GM19351 (cell line): Measurements from ENCODE around the gene TNIP3.
"Not testable (repeated sequence)": the region's sequence is repeated elsewhere in the genome, so short reads cannot be mapped to it uniquely, and the experiment has no call there.

Experiments
- ATAC-seq: cut with Tn5 transposase; IDR thresholded peaks from one replicate; pipeline ENCODE4 v1.9.1; 2021; ENCODE audit warnings: mild to moderate bottlenecking, moderate library complexity; ENCODE audit not compliant: unreplicated experiment

The TNIP3 gene

DNA sequence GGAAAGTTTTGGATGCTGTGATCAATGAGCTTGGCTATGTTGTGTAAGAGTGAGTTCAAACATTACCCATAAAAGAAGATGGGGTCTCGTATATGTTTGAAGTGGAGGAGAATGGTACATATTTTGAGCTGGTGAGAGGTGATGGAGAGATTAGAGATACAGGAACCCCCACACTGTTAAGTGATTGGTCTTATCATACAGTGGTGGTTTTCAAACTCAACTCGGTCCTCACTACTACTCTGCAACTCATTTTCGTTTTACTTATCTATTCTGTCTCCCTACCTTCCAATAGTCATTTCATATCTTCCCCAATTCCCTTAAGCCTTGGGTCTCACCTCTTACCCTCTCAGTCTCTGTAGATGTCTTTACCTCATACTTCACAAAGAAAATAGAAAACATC lies 16.4 kb upstream of the TNIP3 start:
- ATAC-seq: no peak

GRCh38 chr4:121177246-121178137 lies 13.4 kb upstream of the TNIP3 start:
- ATAC-seq: no peak

DNA sequence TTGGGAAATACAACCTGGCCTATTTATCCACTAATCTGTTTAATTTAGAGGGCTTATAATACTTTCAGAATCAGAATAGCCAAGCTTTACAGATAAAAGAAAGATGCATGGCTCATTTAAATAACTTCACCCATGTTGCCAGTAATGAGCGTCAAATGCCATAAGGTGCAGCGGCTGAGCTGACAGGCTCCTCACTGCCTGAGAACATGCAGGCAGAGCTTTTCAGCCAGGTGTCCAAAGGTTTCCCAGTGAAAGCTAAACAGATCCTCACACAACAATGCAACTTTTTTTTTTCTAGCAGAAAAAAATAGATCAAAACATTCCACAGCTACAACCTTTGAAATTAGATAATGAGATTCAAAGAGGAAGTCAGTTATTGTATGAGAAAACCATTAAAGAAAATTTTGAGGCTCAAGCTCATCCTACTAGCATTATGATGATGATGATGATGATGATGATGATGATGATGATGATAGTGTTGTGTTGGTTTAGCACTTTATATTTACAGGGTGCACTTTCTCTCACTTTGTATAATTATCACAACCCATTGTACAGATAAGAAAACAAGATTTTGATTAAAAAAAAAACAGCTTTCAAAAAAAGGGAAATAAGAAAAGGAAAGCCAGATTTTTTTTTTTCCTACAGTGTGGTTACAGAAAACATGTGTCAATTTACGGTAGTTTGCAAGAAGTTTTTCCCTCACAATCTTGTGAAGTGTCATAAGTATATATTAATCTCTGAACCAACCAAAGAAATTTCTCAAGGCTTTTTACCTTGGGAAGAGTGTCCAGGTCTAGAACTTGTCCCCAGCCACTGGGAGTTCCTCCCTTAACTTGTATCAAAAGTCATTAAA lies 12.2 kb upstream of the TNIP3 start:
- ATAC-seq: no peak

GRCh38 chr4:121171477-121171876 lies 7.4 kb upstream of the TNIP3 start:
- ATAC-seq: not testable (repeated sequence)

DNA sequence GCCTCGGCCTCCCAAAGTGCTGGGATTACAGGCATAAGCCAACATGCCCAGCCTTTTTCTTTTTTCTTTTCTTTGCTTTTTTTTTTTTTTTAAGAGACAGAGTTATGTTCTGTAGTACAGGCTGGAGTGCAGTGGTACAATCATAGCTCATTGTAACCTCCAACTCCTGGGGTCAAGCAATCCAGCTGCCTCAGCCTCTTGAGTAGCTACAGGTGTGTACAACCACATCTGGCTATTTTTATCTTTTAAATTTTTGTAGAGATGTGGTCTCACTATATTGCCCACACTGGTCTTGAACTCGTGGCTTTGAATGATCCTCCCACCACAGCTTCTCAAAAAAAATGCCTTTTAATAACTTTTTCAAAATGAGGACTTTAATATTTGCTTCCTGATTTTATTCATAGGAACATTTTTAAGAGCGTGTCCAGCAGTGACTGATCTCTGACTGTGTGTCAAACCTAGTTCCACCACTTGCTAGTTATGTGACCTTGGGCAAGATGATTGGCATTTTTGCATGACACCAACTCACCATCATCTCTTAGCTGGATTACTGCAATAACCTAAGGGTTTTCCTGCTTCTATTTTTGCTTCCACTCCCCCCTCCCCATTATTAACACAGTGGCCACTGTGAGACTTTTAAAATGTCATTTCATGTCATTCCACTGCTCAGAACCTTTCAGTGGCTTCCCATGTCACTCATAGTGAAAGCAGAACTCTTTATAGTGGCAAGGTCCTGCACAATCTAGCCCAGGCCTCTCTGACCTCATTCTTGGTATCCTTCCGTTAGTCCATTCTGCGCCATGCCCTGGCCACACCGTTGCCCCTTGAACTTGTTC lies 4.5 kb upstream of the TNIP3 start:
- peak; percentile 84 for ATAC-seq

GRCh38 chr4:121166976-121167375 lies 2.9 kb upstream of the TNIP3 start:
- ATAC-seq: no peak

GRCh38 chr4:121165206-121165605 lies 1.1 kb upstream of the TNIP3 start:
- ATAC-seq: no peak

GRCh38 chr4:121156822-121157769 lies 7.0 kb downstream of the TNIP3 start:
- ATAC-seq: no peak

DNA sequence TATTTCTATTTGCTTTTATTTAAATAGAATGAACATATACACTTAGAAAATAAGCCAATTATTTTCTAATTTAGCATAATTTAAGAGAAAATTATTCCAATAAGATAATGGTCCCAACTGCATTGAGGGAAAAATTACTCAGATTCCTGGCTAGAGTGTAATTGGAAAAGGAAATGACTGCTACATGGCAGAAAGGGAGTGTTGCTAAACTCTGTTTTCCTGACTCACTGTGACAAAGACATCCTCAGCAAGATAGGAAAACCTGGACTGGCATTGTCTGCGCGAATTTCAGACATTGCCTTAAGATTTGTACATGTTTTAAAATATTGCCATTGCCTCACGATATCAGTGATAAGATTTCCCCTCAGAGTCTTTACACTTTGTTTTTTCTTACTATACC lies 8.2 kb downstream of the TNIP3 start:
- no peak for ATAC-seq

DNA sequence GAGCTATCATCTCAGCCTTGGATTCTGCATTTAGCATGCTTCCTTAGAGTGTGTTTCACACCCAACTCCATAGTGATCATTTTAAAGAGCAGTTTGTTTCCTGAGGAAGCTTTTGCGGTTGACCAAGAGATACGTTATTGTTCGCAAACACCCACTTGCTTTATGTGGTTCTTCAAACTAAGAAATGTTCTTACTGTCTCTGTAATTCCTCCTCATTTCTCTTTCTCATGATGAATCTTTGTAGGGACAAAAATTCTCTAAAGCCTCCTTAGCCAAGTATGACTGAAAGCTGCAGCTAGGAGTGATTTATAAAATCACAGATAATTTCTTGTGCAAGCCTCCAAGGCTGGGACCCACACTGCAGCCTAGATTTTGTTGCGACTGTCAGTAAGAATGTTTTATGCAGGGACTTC lies 10.0 kb downstream of the TNIP3 start:
- peak; percentile 73 for ATAC-seq

DNA sequence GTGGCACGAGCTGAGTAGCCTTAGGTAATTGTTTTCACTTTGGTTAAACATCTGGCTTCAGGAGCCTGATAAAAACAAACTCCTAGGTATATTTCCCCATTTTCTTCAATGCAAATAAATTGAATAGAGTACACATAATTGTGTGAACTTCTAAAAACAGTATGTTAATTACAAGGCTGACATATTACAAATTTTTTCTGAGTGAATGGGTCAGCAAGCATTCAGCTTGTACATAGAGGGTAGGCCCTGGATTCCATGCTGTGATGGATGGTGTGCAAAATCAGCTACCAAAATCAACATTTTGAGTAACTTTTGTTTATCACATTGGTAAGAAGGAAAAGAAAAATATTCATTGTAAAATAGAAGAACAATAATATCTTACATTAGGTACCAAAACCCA lies 12.2 kb downstream of the TNIP3 start:
- ATAC-seq: no peak

- ATAC-seq: no peak
These were observed 13.6 kb downstream of the TNIP3 start for GRCh38 chr4:121150486-121150885.

- ATAC-seq: no peak
These were observed 14.1 kb downstream of the TNIP3 start for GRCh38 chr4:121150003-121150402.

DNA sequence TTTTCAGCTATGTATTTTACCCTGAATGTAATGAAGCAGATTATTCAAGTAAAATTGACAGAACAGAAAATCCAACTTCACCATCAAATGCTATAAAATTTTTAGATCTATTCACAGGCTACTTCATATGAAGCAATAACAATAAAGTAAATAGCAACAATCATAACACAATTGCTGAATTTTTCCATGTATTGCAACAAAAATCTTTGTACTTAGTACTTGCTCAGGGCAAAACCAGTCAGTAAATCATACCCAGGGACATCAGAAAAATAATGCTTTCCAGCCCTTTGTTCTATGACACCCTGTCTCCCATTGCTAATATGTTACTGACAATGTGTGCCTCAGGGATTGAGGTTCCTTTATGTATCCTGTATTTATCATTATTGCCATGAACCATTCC lies 15.5 kb downstream of the TNIP3 start:
- ATAC-seq: no peak

GRCh38 chr4:121148000-121148399 lies 16.1 kb downstream of the TNIP3 start:
- no peak for ATAC-seq

DNA sequence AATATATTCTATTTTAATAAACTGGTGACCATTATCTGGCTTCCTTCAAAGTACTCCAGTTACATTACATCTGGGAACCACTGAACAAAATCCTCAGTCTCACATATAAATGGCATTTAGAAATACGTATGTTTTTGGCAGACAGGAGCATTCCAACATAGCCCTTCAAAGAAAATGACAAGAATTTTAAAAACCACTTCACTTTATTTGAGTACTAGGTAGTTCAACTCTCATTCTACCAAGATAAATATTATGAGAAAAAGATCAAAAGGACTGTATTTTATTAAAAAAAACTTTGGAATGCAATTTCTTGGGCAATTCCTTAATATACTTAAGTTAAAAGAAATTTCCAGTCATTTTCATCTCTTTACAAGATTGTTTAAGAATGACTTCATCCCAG lies 17.6 kb downstream of the TNIP3 start:
- ATAC-seq: no peak

DNA sequence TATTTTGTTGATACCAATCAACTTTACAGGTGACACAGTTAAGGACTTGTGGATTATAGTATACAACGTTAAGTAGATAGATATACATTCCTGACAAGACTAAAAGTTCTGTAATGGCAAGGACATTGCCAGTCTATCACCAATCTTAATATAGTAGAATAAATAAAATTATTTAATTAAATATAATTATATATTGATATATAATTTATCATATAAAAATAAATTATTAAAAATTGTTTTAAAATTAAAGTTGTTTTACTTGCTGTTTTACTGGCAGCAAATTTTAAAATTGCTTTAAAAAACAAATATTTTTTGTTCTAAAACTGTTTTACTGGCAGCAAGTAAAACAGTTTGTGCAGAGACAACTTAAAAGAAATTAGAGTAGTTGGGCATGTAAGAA lies 18.7 kb downstream of the TNIP3 start:
- ATAC-seq: no peak

- ATAC-seq: no peak
These were observed 20.1 kb downstream of the TNIP3 start for GRCh38 chr4:121144021-121144420.

DNA sequence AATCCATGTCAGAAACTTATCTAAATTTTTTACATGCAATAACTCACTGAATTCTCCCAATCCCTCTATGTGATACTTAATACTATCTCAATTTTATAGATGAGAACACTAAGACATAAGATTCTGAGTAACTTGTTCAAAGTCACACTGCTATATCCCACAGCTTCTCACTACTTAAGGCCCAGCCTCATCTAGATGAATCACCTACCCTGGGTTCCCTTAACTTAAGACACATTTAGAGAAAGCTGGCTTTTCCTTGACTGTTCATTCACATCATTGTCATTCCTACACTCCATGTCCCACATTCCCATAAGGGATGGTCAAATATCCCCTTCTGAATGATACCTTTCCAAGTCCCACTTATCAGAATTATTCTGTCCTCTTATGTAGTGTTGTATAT lies 21.0 kb downstream of the TNIP3 start:
- ATAC-seq: no peak
